Thyroid gland (tissue), 4 donors: ENCODE results near the gene EEA1.

Experiments
- POLR2A ChIP-seq, 2 donors: fragments of 450-650 bp; IDR thresholded peaks; one replicate each; pipeline ENCODE4 v1.6.1; 2017; ENCODE audit warnings: antibody characterized with exemption in 2 of 2, mild to moderate bottlenecking in 2 of 2, moderate library complexity in 1 of 2
- TF ChIP-seq, protein P1 (sequence below), 6 experiments: fragments of 200-600 bp in 3 of 6; fragments of 450-650 bp in 3 of 6; sonication (generic) in 3 of 6; IDR thresholded peaks; one replicate each; pipeline ENCODE4 v1.5.1; 2016 to 2019; ENCODE audit warnings: antibody characterized with exemption in 6 of 6, mild to moderate bottlenecking in 2 of 6, inconsistent platforms in 1 of 6, moderate library complexity in 1 of 6

DNA sequence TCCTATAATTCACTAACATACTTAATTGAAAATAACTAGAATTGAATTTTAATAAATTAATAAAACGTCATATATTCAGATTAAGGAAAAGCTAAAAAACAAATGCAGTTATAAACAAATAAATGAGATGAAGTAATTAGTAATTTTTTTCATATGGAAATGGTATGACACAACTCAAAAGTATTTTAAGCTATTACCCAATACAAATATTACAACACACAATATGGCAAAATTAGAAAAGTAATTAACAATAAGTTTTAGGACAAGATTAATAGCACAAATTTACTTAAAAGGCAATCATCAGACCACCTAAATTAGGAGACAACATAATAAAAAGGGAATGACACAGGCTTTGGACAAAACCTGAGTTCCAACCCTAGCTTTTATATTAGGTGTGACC lies 81.7 kb downstream of the EEA1 start:
- TF ChIP-seq, protein P1, sequence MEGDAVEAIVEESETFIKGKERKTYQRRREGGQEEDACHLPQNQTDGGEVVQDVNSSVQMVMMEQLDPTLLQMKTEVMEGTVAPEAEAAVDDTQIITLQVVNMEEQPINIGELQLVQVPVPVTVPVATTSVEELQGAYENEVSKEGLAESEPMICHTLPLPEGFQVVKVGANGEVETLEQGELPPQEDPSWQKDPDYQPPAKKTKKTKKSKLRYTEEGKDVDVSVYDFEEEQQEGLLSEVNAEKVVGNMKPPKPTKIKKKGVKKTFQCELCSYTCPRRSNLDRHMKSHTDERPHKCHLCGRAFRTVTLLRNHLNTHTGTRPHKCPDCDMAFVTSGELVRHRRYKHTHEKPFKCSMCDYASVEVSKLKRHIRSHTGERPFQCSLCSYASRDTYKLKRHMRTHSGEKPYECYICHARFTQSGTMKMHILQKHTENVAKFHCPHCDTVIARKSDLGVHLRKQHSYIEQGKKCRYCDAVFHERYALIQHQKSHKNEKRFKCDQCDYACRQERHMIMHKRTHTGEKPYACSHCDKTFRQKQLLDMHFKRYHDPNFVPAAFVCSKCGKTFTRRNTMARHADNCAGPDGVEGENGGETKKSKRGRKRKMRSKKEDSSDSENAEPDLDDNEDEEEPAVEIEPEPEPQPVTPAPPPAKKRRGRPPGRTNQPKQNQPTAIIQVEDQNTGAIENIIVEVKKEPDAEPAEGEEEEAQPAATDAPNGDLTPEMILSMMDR (IDR thresholded peaks at IDR 0.05): no peak
- no peak for TF ChIP-seq POLR2A (IDR thresholded peaks at IDR 0.05)
